GM11168 (cell line): ENCODE results near the gene UTP11.

ENCODE experiments used
- in situ Hi-C: fragments of 300-500 bp; cut with MboI; formaldehyde crosslinking; loops from one replicate; pipeline ENCODE4 v1.12.0; 2022; ENCODE audit warnings: low sequenced_read_pairs; ENCODE audit not compliant: unreplicated experiment

Gene UTP11

GRCh38 chr1:38025233-38025632, 12.7 kb downstream of the UTP11 start:
- in situ Hi-C loops = loop anchor here (25.0 kb wide), 1 partner anchor 462 kb away; no protein-coding TSS in a partner anchor

- in situ Hi-C loops = loop anchor here (25.0 kb wide), 1 partner anchor 462 kb away; no protein-coding TSS in a partner anchor
Measured at GRCh38 chr1:38025664-38026063, 13.1 kb downstream of the UTP11 start.

DNA sequence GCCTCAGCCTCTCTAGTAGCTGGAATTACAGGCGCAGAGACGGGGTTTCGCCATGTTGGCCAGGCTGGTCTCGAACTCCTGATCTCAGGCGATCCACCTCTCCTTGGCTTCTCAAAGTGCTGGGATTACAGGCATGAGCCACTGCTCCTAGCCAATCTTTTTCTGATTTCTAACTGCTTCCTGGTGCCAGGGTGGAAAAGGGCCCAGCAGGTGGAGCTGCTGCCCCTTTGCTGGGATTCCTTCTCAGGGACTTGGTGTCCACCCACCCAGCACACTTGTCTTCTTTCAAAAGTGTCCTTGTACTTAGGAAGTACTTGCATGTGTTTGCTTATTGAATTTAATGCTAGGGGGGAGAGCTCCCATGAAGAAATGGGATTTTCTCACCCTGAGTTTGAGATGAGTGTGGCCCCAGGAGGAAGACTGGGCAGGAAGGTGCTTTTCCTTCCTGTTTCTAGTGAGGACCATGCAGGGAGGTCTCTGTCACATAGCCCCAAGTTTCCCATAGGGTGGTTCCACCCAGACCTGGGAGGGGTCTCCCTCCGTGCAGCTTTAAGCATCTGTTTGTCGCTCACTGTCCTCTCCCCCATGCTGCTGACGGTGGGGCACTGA, 14.2 kb downstream of the UTP11 start:
- in situ Hi-C loops = loop anchor here (25.0 kb wide), 1 partner anchor 461 kb away; no protein-coding TSS in a partner anchor

GRCh38 chr1:38027201-38028104, 14.9 kb downstream of the UTP11 start:
- in situ Hi-C loops = loop anchor here (25.0 kb wide), 1 partner anchor 460 kb away; no protein-coding TSS in a partner anchor

DNA sequence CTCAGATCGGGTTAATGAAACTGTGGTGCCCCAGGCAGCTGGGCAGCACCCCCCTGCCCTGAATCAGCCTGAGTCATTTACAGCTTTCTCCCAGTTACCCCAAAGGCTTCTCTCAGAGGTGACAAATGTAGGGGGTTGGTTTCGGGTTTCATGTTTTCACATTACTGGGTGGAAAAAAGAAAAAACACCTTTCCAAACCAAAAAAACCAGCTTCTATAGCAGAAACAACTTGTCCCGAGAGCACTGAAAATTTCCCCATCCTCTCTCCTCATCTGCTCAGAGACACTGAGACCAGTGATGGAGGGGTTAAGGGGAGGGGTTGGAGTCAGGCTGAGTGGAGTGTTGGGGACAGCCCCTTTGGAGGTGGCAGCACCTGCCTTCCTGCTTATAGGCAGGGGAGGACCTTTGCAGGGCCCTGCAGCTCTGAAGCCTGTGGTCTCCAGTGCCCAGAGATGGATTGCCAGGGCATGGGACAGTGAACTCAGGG, 15.6 kb downstream of the UTP11 start:
- in situ Hi-C loops = loop anchor here (25.0 kb wide), 1 partner anchor 459 kb away; no protein-coding TSS in a partner anchor

DNA sequence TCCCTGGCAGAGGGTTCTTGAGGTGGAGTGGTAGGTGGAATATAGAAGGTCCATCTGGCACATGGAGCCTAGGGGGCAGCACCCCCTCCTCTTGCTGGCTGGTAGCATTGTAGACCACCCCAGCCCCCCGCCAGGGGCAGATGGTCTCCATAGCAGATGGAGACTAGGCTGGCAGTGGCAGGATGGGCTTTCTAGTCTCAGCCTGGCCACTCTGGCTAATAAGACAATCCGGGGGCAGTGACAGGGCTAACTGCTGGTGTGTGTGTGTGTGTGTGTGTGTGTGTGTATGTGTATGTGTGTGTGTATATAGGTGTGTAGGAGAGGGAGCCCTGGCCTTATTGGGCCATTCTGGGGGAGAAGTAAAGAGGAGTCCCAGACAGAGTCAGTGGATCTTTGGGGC, 16.1 kb downstream of the UTP11 start:
- in situ Hi-C loops = loop anchor here (25.0 kb wide), 1 partner anchor 459 kb away; no protein-coding TSS in a partner anchor

GRCh38 chr1:38029081-38029681, 16.6 kb downstream of the UTP11 start:
- in situ Hi-C loops = loop anchor here (25.0 kb wide), 1 partner anchor 458 kb away; no protein-coding TSS in a partner anchor

DNA sequence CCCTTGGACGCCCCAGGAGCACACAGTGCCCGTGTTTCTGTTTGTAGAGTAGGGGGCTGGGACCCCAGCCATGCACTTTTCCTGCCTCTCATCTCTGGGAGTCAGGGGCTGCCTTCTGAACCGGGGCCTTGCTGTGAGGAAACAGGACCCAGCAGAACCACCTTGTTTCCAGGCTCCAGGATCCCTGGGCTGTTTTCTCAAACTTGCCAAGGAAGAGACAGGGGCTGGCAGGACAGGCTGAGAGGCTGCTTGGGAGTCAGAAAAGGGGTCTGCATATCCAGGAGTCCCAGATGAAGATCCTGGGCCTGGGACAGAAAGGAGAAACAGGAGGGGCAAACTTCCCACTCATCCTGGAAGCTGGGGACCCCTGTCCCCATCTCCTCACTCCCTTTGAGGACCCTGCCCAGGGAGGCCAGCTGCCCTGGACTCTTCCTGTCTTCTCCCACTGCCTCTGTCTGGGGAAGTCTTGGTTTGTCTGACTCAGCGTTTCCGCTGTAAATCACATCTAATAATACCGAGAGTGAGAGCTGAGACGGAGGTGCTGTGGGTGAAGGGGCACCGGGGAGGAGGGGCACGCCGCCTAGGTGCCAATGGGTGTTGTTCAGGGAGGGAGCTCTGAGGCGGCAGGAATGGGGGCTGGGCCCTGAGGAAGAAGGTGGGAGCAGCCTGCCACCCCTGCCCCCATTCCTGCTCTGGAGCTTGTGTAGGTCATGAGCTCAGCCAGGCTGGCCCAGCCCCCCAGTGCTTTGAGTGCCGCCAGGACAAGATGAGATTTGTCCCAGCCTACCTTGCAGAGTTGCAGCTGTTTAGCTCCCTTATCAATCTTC, 17.4 kb downstream of the UTP11 start:
- in situ Hi-C loops = loop anchor here (25.0 kb wide), 1 partner anchor 457 kb away; no protein-coding TSS in a partner anchor

DNA sequence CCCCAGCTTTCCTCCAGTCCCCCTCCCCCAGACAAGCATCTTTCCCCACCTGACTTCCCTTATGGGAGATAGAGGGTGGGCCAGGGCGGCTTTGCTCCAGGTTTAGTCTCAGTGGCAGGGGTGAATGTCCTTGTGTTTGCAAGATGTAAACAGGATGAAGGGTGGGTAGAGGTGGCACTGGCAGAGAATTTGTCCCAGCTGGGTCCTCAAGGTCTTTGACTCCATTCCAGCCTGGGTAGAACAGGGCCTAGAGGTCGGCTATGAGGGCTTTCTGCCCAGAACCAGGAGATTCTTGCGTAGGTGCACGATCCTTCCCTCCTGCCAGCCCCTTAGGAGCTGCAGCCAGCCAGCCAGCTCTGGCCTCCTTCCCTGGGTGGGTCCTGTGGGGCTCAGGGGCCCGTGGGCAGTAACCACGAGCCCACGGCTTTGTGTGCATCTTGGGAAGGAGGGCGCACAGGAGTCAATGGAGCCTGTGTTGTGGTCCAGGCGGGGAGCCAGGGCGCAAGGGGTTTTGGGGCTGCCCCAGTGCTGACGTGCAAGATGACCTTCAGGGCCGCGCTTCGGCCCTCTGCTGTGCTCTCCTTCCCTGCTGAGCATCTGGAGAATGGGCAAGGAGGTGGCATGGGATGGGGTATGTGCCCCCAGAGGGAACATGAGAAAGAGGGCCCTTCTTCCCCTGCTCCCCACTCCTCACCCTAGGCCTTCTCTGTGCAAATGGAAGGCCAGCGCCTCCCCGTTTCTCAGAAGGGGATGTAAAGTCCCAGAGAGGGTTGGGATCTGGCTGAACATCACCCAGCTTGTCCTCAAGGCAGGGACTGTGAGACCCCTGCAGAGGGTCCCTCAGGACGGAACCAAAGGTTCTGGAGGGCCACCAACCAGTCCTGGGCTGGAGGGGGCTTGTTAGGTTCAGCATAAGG, 18.3 kb downstream of the UTP11 start:
- in situ Hi-C loops = loop anchor here (25.0 kb wide), 1 partner anchor 456 kb away; no protein-coding TSS in a partner anchor

DNA sequence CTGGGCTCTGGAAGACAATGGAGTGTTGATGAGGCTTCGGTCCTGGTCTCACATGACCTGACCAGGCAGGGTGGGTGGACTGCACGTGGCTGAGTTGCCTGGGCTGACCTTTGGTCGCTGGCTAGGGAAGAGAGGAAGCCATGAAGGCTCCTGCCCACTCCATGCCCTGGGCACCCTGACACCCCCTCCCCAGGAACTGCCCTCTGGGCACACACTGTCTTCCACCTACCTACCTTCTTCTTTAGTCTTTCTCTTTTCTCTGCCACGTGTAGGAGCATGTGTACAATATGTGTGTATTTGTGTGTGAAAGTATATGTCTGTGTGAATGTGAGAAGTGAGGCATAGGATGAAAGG, 19.0 kb downstream of the UTP11 start:
- in situ Hi-C loops = loop anchor here (25.0 kb wide), 1 partner anchor 456 kb away; no protein-coding TSS in a partner anchor

- in situ Hi-C loops = loop anchor here (25.0 kb wide), 1 partner anchor 454 kb away; no protein-coding TSS in a partner anchor
Measured at GRCh38 chr1:38032992-38033391, 20.5 kb downstream of the UTP11 start.

- in situ Hi-C loops = loop anchor here (25.0 kb wide), 1 partner anchor 452 kb away; no protein-coding TSS in a partner anchor
Measured at GRCh38 chr1:38034871-38035270, 22.3 kb downstream of the UTP11 start.

DNA sequence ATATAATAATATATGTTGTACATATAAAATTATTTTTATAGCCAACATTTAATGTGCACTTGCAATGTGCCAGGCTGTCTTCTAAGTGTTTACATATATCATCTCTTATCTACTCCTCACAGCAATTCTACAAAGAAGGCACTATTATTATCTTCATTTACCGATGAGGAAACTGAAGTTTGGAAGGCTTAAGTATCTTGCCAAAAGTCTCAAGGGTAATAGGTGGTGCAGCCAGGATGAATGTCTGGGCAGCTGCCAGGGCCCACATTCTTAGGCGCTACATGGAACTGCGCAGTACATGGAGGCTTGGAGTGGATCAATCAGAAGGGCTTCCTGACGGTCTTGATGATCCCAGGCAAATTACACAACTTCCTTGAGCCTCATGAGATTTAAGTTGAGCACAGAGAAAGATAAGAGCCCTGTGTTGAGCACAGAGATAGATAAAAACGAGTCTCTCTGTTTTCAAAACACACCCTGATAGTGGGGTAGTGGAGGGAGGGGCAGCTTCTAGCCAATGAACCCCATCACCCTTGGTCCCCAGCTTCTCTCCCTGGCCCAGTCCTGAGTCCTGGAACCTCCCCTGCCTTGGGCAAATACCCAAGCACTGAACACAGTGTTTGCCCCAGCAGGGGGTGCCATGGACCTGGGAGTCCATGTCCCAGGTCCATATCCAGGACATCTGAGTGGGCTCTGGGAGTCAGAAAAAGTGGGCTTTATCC, 24.8 kb downstream of the UTP11 start:
- in situ Hi-C loops = loop anchor here (25.0 kb wide), 1 partner anchor 450 kb away; no protein-coding TSS in a partner anchor

DNA sequence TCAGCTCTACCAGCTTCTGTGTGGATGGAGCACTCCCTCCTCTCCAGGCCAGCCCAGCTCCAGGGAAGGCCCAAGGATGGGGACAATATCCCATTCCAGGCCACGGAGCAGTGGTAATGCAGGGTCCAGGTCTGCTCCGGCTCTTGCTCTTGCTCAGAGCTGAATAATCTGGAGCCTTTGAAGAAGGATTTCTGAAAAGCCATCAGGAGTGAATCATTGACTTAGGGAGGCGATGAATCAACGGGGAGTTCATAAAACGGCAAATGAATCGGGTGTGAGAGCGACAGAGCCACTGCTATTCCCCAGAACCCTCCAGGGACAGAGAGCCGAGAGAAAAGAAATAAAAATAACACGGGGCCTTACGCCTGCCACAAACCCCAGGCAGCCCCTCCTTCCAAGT, 26.3 kb downstream of the UTP11 start:
- in situ Hi-C loops = loop anchor here (25.0 kb wide), 1 partner anchor 448 kb away; no protein-coding TSS in a partner anchor

- in situ Hi-C loops = loop anchor here (25.0 kb wide), 1 partner anchor 448 kb away; no protein-coding TSS in a partner anchor
Measured at GRCh38 chr1:38039331-38040088, 27.0 kb downstream of the UTP11 start.

GRCh38 chr1:38041936-38042834, 29.7 kb downstream of the UTP11 start:
- in situ Hi-C loops = loop anchor here (25.0 kb wide), 1 partner anchor 445 kb away; no protein-coding TSS in a partner anchor
